Measurements from ENCODE around the gene ZC3H12C.

DNA sequence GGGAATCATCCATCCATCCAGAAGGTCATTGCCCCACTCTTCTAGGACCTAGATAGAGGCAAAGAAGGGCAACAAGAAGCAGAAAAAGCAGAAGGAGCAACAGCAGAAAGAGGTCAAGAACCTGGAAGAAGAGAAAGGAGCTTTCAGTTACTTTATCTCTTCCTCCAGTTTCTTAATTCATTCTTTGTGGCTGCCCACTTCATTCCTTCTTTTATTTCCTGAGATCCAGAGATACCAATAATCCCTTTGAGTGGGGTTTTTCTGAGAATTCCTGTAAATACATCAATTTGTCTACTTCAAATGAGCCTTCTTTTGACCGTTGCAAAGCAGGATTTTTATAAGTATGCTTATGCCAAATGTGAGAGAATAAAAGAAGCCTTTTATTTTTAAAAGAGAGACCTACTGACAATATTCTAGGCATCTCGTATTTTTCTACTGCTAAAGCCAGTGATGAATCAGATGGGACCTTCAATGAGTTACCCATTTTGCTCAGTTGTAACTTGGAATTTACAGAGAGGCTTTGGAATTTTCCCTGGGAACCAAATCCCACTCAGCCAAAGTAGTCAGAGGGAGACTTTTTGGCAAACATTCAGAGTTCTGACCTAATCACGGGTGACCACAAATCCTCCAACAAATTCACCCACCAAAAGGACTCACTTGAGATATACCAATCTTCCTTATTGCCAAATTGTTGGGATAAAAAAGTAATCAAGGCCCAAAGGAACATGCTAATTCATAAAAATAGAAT, 54.9 kb downstream of the ZC3H12C start:
- TF ChIP-seq, protein P1, sequence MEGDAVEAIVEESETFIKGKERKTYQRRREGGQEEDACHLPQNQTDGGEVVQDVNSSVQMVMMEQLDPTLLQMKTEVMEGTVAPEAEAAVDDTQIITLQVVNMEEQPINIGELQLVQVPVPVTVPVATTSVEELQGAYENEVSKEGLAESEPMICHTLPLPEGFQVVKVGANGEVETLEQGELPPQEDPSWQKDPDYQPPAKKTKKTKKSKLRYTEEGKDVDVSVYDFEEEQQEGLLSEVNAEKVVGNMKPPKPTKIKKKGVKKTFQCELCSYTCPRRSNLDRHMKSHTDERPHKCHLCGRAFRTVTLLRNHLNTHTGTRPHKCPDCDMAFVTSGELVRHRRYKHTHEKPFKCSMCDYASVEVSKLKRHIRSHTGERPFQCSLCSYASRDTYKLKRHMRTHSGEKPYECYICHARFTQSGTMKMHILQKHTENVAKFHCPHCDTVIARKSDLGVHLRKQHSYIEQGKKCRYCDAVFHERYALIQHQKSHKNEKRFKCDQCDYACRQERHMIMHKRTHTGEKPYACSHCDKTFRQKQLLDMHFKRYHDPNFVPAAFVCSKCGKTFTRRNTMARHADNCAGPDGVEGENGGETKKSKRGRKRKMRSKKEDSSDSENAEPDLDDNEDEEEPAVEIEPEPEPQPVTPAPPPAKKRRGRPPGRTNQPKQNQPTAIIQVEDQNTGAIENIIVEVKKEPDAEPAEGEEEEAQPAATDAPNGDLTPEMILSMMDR (IDR thresholded peaks at IDR 0.05; ENCODE audit: low read length): no peak
- TF ChIP-seq EZH2 (IDR thresholded peaks at IDR 0.05; ENCODE audit: borderline replicate concordance, low read length): no peak

All from OCI-LY1 (cell line).